HG03432 (cell line): ENCODE results near the gene TSEN54.
A peak's percentile ranks its signal among the peaks of the same experiment; 100 is the strongest.
"Not testable (repeated sequence)": the region's sequence is repeated elsewhere in the genome, so short reads cannot be mapped to it uniquely, and the experiment has no call there.

Experiments
- ATAC-seq: cut with Tn5 transposase; IDR thresholded peaks from one replicate; pipeline ENCODE4 v1.9.1; 2021; ENCODE audit warnings: mild to moderate bottlenecking, moderate library complexity; ENCODE audit not compliant: unreplicated experiment

TSEN54 gene

DNA sequence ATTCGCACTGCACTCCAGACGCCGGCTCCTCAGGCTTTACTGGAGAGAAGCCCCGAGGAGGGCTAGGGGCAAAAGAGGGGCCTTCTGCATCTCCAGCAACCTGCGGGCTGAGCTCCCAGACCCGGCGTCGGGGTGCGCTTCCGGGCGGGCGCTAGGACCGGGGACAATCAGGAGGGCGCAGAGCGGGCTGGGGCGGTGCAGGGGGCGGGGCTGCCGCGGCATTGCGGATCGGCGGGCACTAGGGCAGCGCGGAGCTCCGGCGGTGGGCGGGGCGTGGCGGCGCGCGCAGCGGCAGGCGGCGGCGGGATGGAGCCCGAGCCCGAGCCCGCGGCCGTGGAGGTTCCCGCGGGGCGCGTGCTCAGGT, at the start of gene TSEN54:
TSS of gene TSEN54 (plus strand) at position 274 of the 364 bp plus-strand sequence. CDS start at position 307, 33 bp downstream.
- ATAC-seq, result peak; percentile 77

DNA sequence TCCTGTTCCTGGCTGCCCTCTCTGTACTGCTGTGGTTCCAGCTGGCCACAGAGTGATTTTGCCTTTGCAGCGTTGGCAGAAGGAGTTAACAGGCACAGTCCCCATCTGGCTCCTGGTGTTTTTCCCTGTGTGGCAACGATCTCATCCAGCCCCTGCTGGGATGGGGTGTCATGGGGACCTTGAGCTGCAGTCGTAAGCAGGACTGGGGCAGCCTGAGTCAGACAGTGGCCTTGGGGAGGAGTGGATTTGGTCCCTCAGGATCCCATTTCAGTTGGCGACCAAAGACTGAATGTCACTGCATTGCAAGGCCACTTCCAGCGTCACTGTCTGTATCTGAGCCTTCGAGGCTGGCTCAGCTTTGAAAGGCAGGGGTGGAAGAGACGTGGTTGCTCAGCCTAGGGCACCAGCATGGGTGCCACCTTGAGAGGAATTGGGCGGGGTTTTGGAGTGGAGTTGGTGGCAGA, 48.0 kb upstream of the TSEN54 start:
- no peak for ATAC-seq

DNA sequence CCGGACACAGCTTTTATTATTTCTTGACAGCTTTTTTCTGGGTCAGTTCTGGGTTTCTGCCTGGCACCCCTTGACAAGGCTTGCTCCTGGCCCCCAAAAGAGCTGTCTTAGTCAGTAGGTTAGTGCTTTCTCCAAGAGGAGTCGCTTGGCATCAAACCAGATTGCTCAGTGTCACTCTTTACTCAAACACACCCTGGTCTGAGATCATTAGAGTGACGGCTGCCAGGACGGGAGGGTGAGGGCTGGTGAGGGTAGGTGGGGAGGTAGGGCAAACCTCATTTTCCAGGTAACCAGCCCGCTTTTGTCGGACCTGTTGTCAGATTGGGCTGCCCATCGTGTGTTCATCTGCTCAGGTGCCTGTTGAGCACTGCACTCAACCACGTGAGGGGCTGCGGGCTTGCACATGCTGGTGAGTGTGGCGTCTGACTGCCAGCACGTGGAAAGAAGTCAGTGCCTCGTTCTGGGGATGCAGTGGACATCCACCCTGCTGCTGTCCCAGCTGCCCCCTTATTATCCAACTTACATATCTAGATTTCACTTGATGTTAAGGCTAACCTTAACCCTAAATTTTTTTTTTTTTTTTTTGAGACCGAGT, 47.5 kb upstream of the TSEN54 start:
- no peak for ATAC-seq

DNA sequence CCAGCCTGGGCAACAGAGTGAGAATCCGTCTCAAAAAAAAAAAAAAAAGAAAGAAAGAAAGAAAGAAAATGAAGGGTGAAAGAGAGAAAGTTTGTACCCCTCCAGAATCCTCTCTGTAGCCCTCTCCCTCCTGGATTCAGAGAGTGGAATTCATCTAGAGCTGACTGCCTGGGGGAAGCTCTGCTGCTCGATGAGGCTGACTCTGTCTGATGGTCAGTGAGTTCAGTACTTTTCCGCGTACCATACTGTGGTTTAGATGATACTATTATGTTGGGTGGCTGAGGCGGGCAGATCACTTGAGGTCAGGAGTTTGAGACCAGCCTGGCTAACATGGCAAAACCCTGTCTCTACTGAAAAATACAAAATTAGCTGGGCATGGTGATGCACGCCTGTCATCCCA, 45.1 kb upstream of the TSEN54 start:
- no peak for ATAC-seq

DNA sequence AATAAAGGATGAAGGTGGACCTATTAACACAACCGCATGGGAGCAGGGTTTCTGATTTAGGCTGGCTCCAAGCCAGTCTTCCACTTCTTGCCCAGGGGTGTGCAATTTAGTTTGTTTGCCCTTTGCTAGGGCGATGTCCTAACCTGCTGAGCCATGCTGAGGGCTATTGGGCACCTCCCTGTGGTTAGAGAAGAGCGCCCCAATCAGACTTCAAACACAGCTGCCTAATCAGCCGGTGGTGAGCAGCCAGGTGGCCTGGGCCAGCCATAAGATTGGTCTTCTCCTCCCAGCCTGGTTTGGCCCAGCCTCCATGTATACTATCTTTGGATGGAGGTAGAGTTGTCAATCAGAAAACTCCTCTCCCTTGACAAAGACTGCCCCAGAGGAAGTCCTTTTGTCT, 44.2 kb upstream of the TSEN54 start:
- ATAC-seq, result no peak

GRCh38 chr17:75473246-75473645, 43.1 kb upstream of the TSEN54 start:
- ATAC-seq, result no peak

DNA sequence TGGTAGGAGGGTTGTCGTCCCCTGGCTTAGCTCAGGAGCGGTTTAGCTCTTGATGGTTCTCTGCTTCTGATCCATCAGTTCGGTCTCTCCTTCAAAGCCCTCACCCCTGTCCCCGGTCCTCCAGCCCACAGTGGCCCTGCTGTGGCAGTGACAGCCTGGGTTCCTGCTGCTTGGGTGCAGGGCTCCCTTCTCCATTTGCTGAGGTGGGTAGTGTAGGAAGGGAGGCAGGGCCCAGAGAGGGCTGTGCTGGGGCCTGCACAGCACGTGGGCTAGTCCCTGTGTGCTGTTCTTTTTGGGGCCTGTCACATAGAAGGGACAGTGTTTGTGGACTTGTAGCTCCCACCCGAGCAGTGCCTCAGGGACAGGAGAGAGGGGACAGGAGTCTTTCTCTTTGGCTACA, 41.6 kb upstream of the TSEN54 start:
- ATAC-seq, result no peak

GRCh38 chr17:75475144-75475835, 41.0 kb upstream of the TSEN54 start:
- ATAC-seq, result no peak

GRCh38 chr17:75475851-75476250, 40.5 kb upstream of the TSEN54 start:
- no peak for ATAC-seq

DNA sequence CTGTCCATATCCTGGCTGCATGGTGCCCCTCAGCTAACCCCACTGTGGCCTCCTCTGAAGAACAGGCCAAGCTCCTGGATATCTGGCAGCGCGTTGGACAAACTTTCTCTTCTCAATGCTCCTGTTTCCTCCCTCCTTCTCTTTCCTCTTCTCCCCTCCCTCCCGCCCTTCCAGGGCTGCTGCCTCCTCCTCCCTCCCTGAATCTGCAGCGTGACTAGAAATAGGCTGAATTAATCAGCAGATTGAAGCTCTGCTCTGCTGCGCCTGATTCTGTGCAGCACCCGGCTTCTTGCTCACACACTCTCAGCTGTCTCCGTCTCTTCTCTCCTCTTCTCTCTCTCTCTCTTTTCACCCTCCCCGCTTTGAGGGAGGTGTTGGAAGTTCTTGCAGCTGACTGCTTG, 40.1 kb upstream of the TSEN54 start:
- ATAC-seq, result no peak

- ATAC-seq, result no peak
Observed at GRCh38 chr17:75476752-75477489, 39.4 kb upstream of the TSEN54 start.

DNA sequence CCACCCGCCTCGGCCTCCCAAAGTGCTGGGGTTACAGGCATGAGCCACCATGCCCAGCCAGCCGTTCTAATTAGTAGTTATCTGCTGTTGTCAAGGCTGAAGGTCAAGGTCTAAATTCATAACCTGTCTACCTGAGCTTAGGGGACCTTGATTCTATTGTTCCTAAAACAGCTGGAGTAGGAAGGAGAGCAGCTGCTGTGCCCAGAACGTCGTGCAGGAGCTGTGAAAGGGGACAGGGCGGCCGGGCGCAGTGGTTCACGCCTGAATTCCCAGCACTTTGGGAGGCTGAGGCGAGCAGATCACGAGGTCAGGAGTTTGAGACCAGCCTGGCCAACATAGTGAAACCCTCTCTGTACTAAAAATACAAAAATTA, 38.9 kb upstream of the TSEN54 start:
- ATAC-seq, result not testable (repeated sequence)

- ATAC-seq, result no peak
Observed at GRCh38 chr17:75478508-75478907, 37.8 kb upstream of the TSEN54 start.

- ATAC-seq, result no peak
Observed at GRCh38 chr17:75480281-75480680, 36.0 kb upstream of the TSEN54 start.

GRCh38 chr17:75481194-75482068, 34.9 kb upstream of the TSEN54 start:
- ATAC-seq, result no peak

DNA sequence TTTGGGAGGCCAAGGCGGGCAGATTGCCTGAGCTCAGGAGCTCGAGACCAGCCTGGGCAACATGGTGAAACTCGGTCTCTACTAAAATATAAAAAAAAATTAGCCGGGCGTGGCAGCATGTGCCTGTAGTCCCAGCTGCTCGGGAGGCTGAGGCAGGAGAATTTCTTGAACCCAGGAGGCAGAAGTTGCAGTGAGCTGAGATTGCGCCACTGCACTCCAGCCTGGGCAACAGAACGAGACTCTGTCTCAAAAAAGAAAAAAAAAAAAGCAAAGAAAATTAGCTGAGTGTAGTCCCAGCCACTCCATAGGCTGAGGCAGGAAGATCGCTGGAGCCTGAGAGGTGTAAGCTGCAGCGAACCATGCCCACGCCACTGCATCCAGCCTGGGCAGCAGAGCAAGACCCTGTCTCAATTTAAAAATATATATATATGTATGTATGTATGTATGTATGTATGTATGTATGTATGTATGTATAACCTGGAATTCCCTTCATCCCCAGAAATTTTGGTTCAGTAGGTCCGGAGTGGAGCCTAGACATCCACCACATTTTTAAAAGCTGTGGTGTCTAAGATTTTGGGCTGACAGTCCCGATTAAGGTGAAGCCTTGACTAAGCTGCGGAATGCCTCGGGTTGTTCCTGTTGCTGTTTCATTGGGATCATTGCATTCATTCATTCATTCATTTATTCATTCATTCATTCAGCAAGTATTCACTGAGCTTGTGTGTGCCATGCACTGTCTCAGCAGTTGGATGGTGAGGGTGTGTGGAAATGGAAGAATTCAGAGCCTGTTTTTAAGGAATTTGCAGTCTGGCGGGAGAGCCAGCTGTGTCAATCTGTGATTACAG, 34.0 kb upstream of the TSEN54 start:
- ATAC-seq, result no peak

DNA sequence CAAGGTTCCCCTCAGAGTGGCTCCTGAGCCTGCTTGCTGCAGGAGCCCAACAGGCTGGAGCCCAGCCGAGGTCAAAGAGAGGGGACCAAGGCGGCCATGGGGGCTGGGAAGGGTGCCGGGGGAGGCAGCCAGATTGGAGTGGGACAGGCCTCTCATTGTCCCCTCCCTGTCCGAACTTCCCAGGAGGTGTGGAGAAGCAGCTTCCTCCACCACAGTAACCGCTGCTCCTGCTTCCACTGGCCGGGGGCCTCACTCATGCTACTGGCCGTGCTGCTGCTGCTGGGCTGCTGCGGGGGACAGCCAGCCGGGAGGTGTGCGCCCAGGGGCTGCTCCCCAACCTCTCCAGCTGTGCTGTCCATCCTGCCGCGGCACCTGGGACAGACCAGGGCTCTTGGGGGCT, 30.6 kb upstream of the TSEN54 start:
- no peak for ATAC-seq

DNA sequence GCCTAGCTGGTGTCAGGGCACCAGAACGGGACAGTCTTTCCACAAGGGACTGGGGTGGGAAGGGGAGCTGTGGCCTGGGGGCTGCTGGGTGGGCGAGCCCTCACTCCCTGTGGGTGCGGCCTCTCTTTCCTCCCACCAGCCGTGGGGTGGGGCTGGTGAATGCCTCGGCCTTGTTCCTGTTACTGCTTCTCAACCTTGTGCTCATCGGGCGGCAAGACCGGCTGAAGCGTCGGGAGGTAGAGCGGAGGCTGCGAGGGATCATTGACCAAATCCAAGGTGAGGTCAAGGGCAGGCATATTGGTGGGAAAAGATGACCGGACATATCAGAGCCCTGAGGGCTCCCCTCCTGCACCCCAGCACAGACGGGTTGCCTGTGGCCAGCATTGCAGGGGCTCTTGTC, 30.2 kb upstream of the TSEN54 start:
- no peak for ATAC-seq

DNA sequence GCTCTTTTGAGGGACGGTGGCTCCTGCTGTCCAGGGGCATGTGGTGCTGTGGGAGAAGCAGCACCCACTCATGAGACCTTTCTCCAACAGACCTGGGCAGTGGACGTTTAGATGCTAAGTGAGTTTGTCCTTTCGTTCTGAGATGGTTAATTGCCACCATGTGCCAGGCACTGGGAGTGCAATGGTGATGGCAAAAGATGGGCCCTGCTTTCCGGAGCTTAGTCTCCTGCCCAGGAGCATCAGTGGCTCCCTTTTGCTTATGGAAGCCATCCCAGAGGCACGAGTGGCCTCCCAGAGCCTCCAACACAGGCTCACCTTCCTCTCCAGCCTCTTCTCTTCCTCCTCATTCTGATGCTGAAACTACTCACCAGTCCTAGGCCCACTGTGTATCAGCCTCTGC, 29.4 kb upstream of the TSEN54 start:
- ATAC-seq, result no peak

DNA sequence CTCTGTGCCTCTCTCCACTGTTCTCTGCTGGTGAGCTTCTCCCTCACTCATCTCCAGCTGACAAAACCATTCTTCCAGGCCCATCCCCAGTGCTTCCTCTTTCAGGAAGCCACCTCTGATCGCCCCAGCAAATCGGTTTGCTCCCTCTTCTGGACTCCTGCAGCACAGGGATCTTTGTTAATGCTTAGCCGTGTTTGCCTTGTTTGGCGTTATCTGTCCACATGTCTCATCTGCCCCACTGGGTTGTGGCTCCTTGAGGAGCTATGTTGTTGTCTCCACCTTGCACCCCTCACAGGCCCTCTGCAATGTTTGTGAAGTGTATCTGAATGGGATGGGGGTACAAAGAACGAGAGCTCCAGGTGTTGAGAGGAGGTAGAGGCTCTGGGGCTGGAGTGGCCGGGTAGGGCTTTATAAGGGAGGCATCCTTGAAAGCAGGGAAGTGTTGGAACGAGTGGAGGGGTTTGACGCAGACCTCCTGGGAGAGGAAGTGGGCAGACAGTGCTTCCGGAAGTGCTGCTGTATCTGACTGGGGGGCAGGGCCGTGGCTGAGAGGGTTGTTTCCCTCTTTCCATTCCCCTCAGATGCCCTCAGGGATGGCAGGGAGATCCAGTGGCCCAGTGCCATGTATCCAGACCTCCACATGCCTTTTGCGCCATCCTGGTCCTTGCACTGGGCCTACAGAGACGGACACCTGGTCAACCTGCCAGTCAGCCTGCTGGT, 28.8 kb upstream of the TSEN54 start:
- ATAC-seq, result no peak
